LNCAP (cell line): Measurements from ENCODE around the gene CCDC34.

Experiments
- TF ChIP-seq, protein P1 (sequence below): fragments of 450-650 bp; IDR thresholded peaks from 2 replicates; pipeline ENCODE4 v1.5.1; 2017; ENCODE audit warnings: mild to moderate bottlenecking

CCDC34 gene

DNA sequence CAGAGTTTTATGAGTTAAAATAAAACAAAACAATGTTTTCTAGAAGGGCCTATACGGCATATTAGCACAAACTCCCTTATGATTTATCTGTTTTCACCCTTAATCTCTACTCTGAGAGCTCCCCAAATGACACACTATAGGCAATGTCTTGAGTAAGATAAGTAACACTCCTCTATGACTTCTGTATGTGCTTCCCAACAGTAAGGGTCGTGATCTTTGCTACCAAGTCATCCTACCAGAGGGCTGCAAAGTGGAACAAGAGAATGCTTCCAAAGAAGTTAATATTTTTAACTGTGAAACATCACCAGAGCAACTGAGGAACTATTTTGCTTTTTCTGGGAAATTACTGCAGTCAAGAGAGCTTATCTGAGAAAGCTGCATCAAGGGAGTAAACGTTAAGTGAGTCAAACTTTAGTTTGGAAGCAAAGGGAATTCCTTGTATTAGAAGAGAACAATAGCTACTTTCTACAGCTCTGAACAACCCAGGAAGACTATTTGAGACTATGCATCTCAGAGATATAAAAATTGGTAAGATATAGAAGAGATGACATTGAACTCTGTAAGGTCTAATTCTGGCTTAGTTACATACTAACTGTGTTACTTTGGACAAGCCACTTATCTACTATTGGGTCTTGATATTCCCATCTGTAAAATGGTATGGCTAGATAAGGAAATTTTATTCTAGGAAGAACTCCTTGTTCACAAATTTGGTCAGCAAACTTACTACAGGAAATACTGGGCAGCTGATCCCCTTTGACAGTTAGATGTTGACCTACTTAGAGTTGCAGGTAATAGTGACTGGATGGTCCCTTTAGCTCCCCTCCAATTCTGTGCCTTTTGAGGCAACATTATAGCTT, 43.7 kb upstream of the CCDC34 start:
- TF ChIP-seq, protein P1, sequence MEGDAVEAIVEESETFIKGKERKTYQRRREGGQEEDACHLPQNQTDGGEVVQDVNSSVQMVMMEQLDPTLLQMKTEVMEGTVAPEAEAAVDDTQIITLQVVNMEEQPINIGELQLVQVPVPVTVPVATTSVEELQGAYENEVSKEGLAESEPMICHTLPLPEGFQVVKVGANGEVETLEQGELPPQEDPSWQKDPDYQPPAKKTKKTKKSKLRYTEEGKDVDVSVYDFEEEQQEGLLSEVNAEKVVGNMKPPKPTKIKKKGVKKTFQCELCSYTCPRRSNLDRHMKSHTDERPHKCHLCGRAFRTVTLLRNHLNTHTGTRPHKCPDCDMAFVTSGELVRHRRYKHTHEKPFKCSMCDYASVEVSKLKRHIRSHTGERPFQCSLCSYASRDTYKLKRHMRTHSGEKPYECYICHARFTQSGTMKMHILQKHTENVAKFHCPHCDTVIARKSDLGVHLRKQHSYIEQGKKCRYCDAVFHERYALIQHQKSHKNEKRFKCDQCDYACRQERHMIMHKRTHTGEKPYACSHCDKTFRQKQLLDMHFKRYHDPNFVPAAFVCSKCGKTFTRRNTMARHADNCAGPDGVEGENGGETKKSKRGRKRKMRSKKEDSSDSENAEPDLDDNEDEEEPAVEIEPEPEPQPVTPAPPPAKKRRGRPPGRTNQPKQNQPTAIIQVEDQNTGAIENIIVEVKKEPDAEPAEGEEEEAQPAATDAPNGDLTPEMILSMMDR, result no peak

DNA sequence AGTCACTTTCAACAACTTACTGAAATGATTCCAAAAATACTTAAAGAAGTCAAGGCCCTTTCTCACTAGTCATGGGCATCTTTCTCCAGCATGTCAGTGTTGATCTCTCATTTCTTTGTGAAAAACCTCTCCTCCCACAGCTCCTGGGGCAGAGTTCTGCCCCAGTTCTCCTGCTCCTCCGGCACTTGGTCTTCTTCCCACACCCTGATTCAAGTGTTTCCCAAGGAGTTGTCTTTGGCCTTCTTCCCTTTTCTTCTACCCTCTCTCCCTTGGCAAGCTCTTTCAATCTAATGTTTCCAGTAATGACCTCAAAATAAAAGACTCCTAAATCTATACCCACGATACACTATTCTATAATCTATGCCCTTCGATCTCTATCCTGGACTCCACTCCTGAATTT, 42.1 kb upstream of the CCDC34 start:
- TF ChIP-seq, protein P1, result no peak

DNA sequence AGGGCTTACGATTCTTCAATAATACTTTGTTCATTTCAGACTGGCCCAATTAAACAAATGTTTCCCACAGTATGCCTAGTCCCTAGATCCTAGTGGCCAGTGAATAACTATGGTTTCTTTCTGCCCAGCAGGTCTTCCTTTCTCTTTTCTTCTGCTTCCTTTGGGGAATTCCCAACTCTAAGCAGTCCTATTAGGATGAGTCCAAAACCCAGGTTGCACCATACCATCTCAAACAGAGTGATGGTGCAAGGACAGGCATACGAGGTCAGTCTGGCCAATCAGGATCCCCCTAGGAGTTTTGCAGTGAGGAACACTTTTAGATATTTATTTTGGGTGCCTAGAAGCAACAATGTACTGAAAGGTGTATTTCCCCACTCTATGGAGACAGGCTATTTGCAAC, 41.4 kb upstream of the CCDC34 start:
- TF ChIP-seq, protein P1, result no peak

DNA sequence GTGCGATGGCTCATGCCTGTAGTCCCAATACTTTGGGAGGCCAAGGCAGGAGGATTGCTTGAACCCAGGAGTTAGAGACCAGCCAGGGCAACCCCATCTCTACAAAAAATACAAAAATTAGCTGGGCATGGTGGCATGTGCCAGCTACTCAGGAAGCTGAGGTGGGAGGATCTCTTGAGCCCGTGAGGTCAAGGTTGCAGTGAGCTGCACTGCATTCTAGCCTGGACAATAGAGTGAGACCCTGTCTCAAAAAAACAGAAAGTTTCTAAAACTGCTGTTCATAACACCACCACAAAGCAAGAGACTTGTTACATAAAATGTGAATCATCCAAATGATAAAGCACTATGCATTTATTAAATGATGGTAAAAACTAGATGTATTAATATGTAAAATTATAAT, 40.2 kb upstream of the CCDC34 start:
- TF ChIP-seq, protein P1, result no peak

DNA sequence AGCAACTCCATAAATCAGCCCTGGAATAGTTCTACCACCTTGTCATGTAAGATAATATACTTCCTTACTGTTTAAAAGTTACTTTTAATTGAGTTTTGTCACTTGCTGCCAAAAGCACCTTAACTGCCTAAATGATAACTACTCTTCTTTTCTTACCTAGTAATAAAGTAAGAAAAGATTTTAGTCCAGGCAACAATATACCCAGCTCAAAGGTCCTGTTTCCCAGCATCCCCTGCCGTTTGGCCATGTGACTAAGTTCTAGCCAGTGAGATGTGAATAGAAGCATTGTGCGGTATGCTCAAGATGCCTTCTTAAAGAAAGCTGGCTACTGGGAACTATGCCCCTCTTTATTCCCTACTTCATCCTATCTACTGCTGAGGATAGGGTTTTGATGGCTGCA, 39.4 kb upstream of the CCDC34 start:
- TF ChIP-seq, protein P1, result no peak

DNA sequence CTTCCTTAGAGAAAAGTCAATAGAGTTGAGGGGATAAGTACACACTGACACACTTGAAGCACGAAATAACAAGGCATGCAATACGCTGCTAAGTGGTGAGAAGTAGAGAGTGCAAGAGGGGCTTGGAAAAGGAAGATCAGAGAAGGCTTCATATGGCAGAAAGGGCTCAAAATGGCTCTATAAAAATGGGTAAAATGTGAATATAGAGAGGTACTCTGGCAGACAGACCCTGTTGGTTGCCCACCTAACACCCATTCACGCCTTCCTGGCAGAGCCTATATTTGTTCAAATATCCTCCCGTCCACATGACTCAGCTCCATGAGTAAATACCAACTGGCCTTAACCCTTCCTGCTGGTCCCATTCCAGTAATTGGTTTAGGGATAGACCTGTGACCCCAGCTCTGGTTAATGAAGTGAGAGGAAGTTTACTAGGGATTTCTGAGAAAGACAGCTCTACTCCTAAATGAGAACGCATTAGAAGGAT, 38.9 kb upstream of the CCDC34 start:
- TF ChIP-seq, protein P1, result no peak

DNA sequence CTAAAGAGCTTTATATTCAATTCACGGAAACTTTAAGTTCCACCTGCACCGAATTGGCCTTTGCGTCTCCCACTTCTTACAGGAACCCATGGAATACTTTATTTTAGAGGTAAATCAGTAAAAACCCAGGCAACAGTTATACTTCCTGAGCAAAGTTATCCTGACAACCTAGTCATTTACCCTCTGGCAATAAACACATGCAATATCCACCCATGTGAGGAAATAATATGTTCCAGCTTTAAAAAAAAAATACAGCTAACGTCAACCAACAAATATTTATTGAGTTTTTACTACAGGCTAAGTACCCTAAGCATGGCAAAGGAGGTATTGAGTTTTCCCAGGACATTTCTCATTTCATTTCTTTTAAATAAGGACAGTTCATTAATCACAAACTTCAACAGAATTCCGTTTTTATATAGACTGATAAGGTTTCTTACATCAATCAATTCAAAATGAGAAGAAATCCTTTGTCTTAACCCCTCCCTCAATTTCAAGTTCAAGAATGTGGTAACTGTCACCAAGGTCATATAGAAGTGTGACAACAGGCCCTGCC, 38.3 kb upstream of the CCDC34 start:
- TF ChIP-seq, protein P1, result no peak
